CD14-positive monocyte (primary cell): ENCODE results near the gene SGPL1. TPM values are rescaled to one million over a fixed set of nuclear protein-coding genes. Genes with fewer than 3 reads are reported as not detected.

Experiments
- DNase-seq, 3 donors: peaks; one replicate each; pipeline ENCODE4 v3.0.0-alpha.2; 2011 to 2022
- H2AFZ ChIP-seq: 2 replicates; pipeline ENCODE4 v1.6.0; 2012; ENCODE audit warnings: mild to moderate bottlenecking, low read depth, low read length, inconsistent platforms; ENCODE audit not compliant: insufficient read depth, poor library complexity, severe bottlenecking
- H3K27ac ChIP-seq, 2 donors: 1 replicate in 1 of 2; 2 replicates in 1 of 2; pipeline ENCODE4 v1.5.1; 2012 to 2013; ENCODE audit warnings: low read length in 2 of 2, control low read depth in 1 of 2, inconsistent platforms in 1 of 2, low read depth in 1 of 2, mild to moderate bottlenecking in 1 of 2
- H3K27me3 ChIP-seq, 2 donors: one replicate each; pipeline versions ENCODE4 v1.6.0 to v1.6.1; 2011 to 2013; ENCODE audit warnings: low read length in 2 of 2; ENCODE audit not compliant: control insufficient read depth in 2 of 2, insufficient read depth in 2 of 2
- H3K36me3 ChIP-seq, 2 donors: replicated peaks in 1 of 2; 1 replicate in 1 of 2; 2 replicates in 1 of 2; pipeline versions ENCODE4 v1.5.1 to v1.6.1; 2012 to 2013; ENCODE audit warnings: low read length in 2 of 2, control low read depth in 1 of 2, inconsistent platforms in 1 of 2, mild to moderate bottlenecking in 1 of 2; ENCODE audit not compliant: insufficient read depth in 2 of 2, control insufficient read depth in 1 of 2
- H3K4me1 ChIP-seq, 2 donors: 1 replicate in 1 of 2; 2 replicates in 1 of 2; pipeline versions ENCODE4 v1.5.1 to v1.6.1; 2012 to 2013; ENCODE audit warnings: low read length in 2 of 2, control low read depth in 1 of 2, inconsistent platforms in 1 of 2, mild to moderate bottlenecking in 1 of 2, moderate library complexity in 1 of 2; ENCODE audit not compliant: insufficient read depth in 2 of 2, control insufficient read depth in 1 of 2
- H3K4me2 ChIP-seq: replicated peaks from 2 replicates; pipeline ENCODE3; 2012; ENCODE audit warnings: low read length, moderate library complexity, mild to moderate bottlenecking; ENCODE audit not compliant: poor library complexity, severe bottlenecking; ENCODE audit errors: extremely low read depth
- H3K4me3 ChIP-seq, 3 experiments: fragments of 200-600 bp in 1 of 3; sonication (generic) in 1 of 3; replicated peaks in 1 of 3; 1 replicate in 2 of 3; 2 replicates in 1 of 3; pipeline ENCODE4 v1.5.1; 2011 to 2013; ENCODE audit warnings: low read length in 3 of 3, mild to moderate bottlenecking in 3 of 3, control low read depth in 2 of 3, low read depth in 2 of 3, inconsistent platforms in 1 of 3, moderate library complexity in 1 of 3
- H3K79me2 ChIP-seq: 2 replicates; pipeline ENCODE4 v1.6.0; 2012; ENCODE audit warnings: mild to moderate bottlenecking, control low read depth, inconsistent platforms, low read length, moderate library complexity; ENCODE audit not compliant: insufficient read depth
- H3K9ac ChIP-seq: 2 replicates; pipeline ENCODE4 v1.6.0; 2017; ENCODE audit warnings: low read length, mild to moderate bottlenecking; ENCODE audit not compliant: insufficient read depth, poor library complexity, severe bottlenecking
- H3K9me3 ChIP-seq, 2 donors: replicated peaks in 1 of 2; 1 replicate in 1 of 2; 2 replicates in 1 of 2; pipeline versions ENCODE4 v1.5.1 to v1.6.1; 2012 to 2013; ENCODE audit warnings: low read length in 2 of 2, control low read depth in 1 of 2; ENCODE audit not compliant: control insufficient read depth in 1 of 2, insufficient read depth in 1 of 2
- H4K20me1 ChIP-seq: 2 replicates; pipeline ENCODE4 v1.6.0; 2012; ENCODE audit warnings: mild to moderate bottlenecking, low read length, control low read depth, moderate library complexity; ENCODE audit not compliant: insufficient read depth
- H3K27ac Mint-ChIP-seq, 7 donors: one replicate each; pipeline ENCODE4 v1.8.0; 2020; ENCODE audit warnings: mild to moderate bottlenecking in 7 of 7, mixed read lengths in 7 of 7, moderate library complexity in 6 of 7, inconsistent platforms in 2 of 7
- H3K27me3 Mint-ChIP-seq, 3 donors: one replicate each; pipeline ENCODE4 v1.8.0; 2021 to 2022; ENCODE audit warnings: low read depth in 3 of 3, mild to moderate bottlenecking in 3 of 3, mixed read lengths in 3 of 3, moderate library complexity in 3 of 3, inconsistent platforms in 1 of 3
- H3K36me3 Mint-ChIP-seq, 2 donors: one replicate each; pipeline ENCODE4 v1.8.0; 2020; ENCODE audit warnings: mixed read lengths in 2 of 2, inconsistent platforms in 1 of 2, mild to moderate bottlenecking in 1 of 2
- H3K4me1 Mint-ChIP-seq: one replicate; pipeline ENCODE4 v1.8.0; 2020; ENCODE audit warnings: mild to moderate bottlenecking, mixed read lengths
- H3K4me3 Mint-ChIP-seq, 2 donors: one replicate each; pipeline ENCODE4 v1.8.0; 2020; ENCODE audit warnings: mild to moderate bottlenecking in 2 of 2, mixed read lengths in 2 of 2, moderate library complexity in 1 of 2
- H3K9me3 Mint-ChIP-seq, 7 donors: one replicate each; pipeline ENCODE4 v1.8.0; 2020 to 2022; ENCODE audit warnings: mixed read lengths in 7 of 7, mild to moderate bottlenecking in 6 of 7, moderate library complexity in 6 of 7, inconsistent platforms in 2 of 7
- CTCF ChIP-seq: fragments of 200-600 bp; IDR thresholded peaks from one replicate; pipeline ENCODE4 v1.8.0; 2022; ENCODE audit warnings: antibody characterized with exemption, mild to moderate bottlenecking
- WGBS: methylation state at CpG from one replicate; pipeline ENCODE4 v1.1.5; 2013; ENCODE audit warnings: missing lambda C conversion rate; ENCODE audit not compliant: insufficient coverage; 5-methylcytosine and 5-hydroxymethylcytosine counted together
- intact Hi-C, 2 donors: fragments of 100-400 bp; cut with micrococcal nuclease; formaldehyde crosslinking; loops; one replicate each; pipeline versions ENCODE4 v1.15.0 to v1.15.1; 2023
- polyA plus RNA-seq, 3 donors: library from polyadenylated mRNA; depleted of rRNA in 1 of 3; unstranded in 2 of 3; stranded (reverse) in 1 of 3; fragments of 300-500 nt in 2 of 3; fragments of >200 nt in 1 of 3; fragmentation: Illumina TruSeq in 2 of 3; gene quantifications; 1 replicate in 2 of 3; 2 replicates in 1 of 3; pipeline ENCODE4 v1.2.3, GENCODE V29; 2012 to 2021

The SGPL1 gene
- polyA plus RNA-seq, 3 donors, result 16.6 to 26.8 (median 26.1) TPM

DNA sequence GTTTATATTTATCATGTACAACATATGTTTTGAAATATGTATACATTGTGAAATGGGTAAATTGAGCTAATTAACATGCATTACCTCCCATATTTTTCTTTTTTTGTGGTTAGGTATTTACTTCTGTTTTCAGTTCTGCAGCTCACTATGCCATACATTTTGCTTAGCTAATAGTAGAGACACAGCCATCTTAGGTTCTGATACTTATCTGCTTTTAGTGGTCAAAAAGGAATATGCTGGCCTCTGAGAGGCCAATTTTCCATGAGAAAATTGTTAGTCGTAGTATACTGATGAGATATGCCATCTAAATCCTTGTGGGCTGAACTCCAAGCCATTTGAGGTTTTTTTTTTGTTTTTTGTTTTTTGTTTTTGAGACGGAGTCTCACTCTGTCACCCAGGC is 31.0 kb downstream of the SGPL1 start:
- Histone ChIP-seq H4K20me1 (peaks cover 20% of the 10 kb centered on the region), H2AFZ (no peak overlapping the region), H3K9ac (no peak overlapping the region), H3K4me2 (no peak overlapping the region), H3K9me3 (no peaks in the 10 kb centered on the region), H3K36me3 (peaks cover 35 to 77% of the 10 kb centered on the region in 2 donors), H3K27ac (no peak overlapping the region), H3K4me3 (no peak overlapping the region), H3K27me3 (no peaks in the 10 kb centered on the region), H3K4me1 (no peaks in the 10 kb centered on the region), H3K79me2 (no peaks in the 10 kb centered on the region)
- Mint-ChIP-seq H3K9me3 (peaks cover 0 to 1% (median 0%) of the 10 kb centered on the region in 7 donors), H3K4me1 (peaks cover 4% of the 10 kb centered on the region), H3K27me3 (no peaks in the 10 kb centered on the region), H3K36me3 (peaks cover 68 to 82% of the 10 kb centered on the region in 2 donors), H3K4me3 (no peak overlapping the region), H3K27ac (no peak overlapping the region)
- no CpG with 5 or more reads among the region's 2 CpGs for WGBS
- intact Hi-C loops, result no loop called here
- no peak for DNase-seq
- no peak for TF ChIP-seq CTCF

GRCh38 chr10:70847659-70848360 is 32.1 kb downstream of the SGPL1 start:
- WGBS, result no CpG with 5 or more reads among the region's 1 CpG
- Histone ChIP-seq H3K4me1 (no peaks in the 10 kb centered on the region), H3K27me3 (no peaks in the 10 kb centered on the region), H3K9me3 (no peaks in the 10 kb centered on the region), H3K79me2 (no peaks in the 10 kb centered on the region), H4K20me1 (peaks cover 11% of the 10 kb centered on the region), H3K27ac (no peak overlapping the region), H3K4me2 (no peak overlapping the region), H3K4me3 (no peak overlapping the region), H3K36me3 (peaks cover 42 to 78% of the 10 kb centered on the region in 2 donors), H3K9ac (no peak overlapping the region), H2AFZ (no peak overlapping the region)
- Mint-ChIP-seq H3K27ac (no peak overlapping the region), H3K9me3 (peaks cover 0 to 1% (median 0%) of the 10 kb centered on the region in 7 donors), H3K4me1 (peaks cover 6% of the 10 kb centered on the region), H3K4me3 (no peak overlapping the region), H3K36me3 (peaks cover 70 to 83% of the 10 kb centered on the region in 2 donors), H3K27me3 (no peaks in the 10 kb centered on the region)
- DNase-seq, result no peak
- intact Hi-C loops, result no loop called here
- TF ChIP-seq CTCF, result no peak
